Stimulated activated CD4-positive, alpha-beta T cell treated with anti-CD3 and anti-CD28 coated beads, TNF-alpha, amount 100 ng/mL, for 1 hour (primary cell): ENCODE results near the gene KLHL40.

Source experiments
- DNase-seq, 3 donors: peaks; one replicate each; pipeline ENCODE4 v3.0.0-alpha.2; 2020; ENCODE audit warnings: low read depth in 3 of 3, low spot score in 1 of 3

Gene KLHL40

DNA sequence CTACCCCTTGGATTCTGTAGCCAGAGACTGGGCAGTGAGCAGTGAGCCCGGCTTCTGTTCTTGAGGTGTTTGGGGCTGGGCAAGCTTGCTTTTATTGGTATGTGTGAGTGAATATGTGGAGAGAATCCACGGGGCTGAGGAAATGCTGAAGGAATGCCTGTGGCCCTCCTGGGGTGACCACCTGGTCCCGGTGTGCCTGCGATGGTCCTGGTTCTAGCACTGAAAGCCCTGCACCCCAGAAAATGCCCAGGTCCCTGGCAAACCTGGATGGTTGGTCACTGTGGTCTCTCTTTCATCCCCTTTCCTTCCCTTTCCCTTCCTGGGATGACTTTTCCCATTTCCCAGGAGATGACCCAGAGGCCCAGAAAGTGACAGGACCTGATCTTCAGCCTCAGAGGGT, 27.7 kb upstream of the KLHL40 start:
- no peak for DNase-seq

DNA sequence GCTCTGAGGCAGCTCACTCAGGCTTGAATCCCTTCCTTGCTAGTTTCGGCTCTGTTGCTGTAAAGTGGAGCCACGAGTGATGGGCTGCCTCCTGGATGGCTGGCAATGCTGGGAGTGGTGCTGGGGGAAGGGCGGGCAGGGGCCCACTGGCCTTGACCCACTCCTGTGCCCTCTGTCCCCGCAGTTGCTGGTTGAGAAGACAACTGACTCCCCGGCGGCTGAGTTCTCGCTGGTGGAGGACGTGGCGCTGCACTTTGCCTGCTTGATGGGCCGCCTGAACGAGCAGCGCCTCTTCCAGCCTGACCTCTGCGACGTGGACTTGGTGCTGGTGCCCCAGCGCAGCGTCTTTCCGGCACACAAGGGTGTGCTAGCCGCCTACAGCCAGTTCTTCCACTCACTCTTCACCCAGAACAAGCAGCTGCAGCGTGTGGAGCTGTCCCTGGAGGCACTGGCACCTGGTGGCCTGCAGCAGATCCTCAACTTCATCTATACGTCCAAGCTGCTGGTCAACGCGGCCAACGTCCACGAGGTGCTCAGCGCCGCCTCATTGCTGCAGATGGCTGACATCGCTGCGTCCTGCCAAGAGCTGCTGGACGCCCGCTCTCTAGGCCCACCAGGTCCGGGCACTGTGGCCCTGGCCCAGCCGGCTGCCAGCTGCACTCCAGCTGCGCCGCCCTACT, 27.1 kb upstream of the KLHL40 start:
- DNase-seq: no peak

DNA sequence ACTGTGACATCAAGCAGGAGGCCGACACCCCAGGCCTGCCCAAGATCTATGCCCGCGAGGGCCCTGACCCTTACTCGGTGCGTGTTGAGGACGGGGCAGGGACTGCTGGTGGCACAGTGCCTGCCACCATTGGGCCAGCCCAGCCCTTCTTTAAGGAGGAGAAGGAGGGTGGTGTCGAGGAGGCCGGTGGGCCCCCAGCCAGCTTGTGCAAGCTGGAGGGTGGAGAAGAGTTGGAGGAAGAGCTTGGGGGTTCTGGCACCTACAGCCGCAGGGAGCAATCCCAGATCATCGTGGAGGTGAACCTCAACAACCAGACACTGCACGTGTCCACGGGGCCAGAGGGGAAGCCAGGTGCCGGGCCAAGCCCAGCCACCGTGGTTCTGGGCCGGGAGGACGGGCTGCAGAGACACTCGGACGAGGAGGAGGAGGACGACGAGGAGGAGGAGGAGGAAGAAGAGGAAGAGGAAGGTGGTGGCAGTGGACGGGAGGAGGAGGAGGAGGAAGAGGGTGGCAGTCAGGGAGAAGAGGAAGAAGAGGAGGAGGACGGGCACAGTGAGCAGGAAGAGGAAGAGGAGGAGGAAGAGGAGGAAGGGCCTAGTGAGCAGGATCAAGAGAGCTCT, 26.5 kb upstream of the KLHL40 start:
- DNase-seq: no peak

DNA sequence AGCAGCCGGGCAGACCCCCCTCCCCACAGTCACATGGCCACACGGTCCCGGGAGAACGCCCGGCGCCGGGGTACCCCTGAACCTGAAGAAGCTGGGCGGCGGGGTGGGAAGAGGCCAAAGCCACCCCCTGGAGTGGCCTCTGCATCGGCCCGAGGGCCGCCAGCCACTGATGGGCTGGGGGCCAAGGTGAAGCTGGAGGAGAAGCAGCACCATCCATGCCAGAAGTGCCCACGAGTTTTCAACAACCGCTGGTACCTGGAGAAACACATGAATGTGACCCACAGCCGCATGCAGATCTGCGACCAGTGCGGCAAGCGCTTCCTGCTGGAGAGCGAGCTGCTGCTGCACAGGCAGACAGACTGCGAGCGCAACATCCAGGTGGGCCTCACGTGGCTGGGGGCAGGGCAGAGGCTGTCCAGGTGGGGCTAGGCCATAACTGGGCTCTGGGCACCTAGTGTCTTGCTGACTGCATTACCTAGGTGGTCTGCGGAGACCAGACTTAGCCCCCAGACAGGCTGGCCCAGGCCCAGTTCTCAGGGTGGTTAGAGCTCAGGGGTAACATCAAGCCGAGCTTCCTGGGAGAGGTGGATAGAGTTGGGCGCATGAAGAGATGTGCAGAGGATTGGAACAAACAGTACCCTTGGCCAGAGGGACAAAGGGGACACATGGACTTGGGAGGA, 25.7 kb upstream of the KLHL40 start:
- no peak for DNase-seq

DNA sequence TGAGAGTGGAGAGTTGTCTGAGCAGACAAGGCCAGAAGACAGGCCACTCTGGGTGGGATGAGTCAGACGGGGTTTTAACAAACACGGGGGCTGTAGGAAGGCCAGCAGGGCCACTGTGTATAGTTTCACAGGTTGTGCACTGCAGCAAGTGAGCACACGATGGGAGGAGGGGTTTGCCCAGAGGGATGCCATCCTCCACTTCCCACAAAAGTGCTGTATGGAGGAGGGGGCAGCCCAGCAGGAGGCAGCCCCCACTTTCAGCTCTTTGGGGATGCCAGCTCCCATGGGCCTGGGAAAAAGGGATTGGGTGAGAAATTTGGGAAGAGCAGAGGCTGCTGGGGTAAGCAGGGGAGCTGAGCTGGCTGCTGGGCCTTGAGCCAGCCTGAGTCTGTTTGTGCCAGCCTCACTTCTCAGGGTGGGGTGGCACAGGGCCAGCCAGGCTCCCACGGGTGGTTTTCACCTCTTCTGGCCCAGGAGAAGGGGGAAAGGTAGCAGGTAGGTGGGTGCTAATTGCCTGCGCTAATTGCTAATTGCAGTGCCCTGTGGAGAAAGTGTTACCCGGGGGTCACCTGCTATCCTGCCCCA, 25.1 kb upstream of the KLHL40 start:
- DNase-seq: no peak

DNA sequence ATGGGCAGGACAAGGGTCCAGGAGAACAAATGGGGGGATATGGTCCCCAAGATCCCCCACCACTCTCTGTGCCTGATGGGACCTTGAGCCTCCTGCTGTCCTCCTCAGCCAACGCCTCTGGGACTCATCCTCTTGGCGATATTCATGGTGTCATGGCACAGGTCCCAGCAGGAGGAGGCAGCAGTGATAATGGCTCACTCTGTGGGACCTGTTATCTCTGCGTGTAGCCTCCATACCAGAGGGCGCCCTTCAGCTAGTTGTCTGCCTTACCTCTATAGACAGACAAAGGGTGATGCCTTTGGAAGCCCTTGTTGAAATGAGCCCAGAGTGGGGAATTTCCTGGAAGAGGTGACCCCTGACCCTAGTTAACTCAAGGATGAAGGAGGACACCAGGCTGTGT, 24.4 kb upstream of the KLHL40 start:
- no peak for DNase-seq

DNA sequence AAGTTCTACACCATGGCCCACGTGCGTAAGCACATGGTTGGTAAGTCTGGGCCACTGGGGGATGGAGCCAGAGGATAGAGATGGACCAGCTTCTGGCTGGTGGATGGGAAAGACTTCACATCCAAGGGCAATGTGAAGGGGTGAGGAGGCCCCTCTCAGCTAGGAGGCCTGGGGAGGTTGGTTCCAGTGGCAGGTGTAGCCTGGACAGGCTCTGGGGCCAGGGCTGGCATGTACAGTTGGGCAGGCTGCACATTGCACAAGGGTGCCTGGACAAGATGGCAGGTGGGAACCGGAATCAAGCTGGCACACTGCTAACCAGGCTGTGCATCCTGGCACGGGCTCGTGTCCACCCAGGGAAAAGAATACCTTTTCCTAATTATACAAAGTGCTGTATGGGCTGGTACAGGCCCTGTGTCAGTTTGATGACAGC, 23.7 kb upstream of the KLHL40 start:
- no peak for DNase-seq

DNA sequence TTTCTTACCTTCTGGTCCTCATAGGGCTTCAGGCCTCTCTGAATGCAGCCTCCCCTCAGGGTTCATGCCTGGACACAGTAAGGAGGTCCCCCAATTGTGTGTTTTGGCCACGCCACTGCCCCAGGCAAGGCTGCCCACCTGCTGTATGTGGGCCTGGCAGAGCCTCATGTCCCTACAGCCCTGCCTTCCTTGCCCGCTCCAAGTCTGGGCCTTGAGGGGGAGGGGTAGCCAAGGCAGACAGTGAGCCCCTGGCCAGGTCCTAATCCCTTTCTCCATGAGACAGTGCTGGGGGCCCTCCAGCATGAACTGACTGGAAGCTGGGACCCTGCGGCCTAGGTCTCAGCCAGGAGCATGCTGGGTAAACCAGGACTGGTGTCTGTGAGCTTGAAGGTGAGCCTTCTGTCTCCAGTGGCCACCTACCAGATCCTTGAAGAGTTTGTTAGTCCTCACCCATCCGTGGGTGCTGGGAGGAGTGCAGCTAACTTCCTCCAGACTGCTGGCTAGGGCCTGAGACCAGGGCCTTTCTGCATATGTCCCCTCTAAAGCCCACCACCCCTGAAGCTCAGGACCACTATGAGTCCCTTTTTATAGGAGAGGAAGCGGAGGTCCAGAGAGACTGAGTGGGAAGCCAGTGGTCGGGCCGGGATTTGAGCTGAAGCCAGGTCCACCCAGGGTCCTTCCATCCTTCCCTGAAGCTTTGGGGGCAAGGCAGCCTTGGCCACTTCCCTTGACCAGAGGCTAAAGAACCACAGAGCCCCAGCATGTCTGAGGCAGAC, 23.1 kb upstream of the KLHL40 start:
- DNase-seq: no peak

DNA sequence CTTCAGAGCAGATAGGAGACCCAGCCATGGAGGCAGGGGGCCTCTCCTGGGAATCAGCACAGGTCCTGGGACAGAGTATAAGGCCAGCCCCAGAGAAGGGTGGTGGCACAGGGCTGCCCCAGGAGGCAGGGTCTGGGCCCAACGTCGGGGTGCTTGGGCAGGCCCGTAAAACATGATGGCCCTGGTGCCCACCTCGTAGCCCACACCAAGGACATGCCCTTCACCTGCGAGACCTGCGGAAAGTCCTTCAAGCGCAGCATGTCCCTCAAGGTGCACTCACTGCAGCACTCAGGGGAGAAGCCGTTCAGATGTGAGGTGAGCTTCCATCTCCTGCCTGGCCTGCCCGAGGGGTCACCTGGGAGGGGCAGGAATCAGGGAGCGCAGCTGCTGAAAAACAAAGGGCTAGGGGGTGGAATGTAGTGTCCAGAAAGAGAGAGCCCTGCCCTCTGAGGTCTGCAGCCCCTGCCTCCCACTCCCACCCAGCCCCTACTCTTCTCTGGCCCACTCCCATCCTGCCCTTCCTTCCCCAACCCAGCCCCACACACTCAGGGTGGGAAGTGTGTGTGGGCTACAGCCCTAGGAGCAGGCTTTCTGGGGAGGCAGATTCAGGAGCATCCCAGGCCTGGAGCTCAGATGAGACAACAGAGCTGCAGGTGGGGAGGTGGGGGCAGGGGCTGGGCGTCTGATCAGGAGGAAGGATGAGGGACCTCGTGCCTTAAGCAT, 22.4 kb upstream of the KLHL40 start:
- no peak for DNase-seq

DNA sequence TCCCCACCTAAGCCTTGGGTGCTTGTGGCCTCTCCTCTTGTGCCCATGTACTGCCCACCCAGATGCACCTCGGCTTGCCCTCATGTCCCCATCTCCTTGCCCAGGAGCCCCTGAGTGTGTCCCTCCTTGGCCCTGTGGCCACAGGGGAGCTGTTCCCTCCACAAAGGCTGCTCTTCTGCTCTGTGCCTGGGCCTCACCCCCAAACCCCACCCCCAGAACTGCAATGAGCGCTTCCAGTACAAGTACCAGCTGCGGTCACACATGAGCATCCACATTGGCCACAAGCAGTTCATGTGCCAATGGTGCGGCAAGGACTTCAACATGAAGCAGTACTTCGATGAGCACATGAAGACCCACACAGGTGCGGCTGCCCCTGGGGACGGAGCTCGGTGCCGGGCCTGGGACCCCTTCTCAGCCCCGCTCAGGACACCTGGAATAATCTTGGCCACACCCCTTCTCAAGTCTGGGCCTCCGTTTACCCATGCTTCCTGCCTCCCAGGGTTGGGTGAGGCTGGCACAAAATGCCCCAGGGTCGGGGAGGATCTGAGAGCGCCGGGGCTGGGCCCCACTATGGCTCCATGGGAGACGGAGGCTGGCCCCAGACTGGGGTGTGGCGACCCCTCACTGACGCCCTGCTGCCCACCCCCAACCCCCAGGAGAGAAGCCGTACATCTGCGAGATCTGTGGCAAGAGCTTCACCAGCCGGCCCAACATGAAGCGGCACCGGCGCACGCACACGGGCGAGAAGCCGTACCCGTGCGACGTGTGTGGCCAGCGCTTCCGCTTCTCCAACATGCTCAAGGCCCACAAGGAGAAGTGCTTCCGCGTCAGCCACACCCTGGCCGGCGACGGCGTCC, 21.5 kb upstream of the KLHL40 start:
- no peak for DNase-seq

DNA sequence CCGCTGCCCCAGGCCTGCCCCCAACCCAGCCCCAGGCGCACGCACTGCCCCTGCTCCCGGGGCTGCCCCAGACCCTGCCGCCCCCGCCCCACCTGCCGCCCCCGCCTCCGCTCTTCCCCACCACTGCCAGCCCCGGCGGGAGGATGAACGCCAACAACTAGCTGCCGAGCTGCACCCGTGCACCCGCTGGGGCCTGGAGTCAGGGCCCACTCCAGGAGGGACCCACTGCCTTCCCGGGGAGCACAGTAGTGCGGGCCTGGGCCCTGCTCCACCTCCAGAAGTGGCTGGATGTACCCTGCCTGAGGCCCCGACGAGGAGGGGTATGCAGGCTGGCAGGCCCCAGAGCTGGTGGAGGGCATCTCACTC, 20.9 kb upstream of the KLHL40 start:
- DNase-seq: no peak

DNA sequence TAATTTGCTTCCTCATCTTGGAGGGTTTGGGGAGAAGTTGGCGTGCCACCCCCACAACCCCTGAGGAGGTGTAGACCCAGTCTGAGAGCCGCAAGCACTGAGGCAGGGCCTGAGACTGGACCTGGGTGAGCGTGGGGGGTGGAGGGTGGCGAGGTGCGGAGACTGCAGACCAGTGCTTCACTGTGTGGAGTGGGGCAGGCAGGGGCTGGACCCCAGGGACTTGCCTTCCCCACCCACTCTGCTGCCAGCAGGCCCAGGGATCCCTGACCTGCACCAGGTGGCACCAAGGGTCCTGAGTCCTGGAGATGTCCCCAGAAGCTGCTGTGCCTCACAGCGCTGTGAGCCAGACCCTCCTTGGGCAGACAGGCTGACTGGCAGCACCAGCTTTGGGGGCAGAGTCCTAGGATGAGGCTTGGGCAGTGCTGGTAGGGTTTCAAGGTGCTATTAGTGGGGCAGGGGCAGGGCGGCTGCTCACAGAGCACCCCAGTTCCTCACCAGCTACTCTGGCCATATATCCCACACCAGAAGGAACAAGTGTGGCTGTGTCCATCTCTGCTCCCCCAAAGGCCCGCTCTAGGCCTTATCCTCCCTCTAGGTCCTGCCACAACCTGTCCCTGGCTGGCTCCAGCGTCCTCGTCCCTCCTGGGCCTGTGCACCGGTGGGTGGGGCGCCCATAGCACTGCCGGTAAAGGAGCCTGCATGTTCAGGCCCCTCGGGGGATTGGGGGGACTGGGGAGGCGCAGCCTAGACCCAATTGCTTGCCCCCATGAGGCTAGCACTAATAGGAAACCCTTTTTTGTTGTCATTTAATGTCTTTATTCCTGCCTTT, 20.1 kb upstream of the KLHL40 start:
- DNase-seq: no peak

DNA sequence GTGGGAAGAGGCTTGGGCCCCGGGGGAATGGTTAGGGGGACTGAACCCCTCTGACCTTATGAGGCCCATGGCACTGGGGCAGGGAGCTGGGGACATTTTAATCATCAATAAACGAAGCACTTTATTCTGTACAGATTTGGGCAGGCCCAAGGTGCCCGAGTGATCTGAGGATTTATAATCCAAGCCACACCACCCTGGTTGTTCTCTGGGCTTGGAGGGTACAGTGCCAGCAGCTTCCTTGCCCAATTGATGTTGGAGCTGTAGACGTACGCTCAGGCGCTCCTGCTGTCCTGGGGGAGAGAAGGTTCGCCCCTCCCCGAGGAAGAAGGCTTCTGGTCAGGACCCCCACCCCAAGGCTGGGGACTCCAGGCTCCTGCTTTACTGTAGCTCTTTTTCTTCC, 19.3 kb upstream of the KLHL40 start:
- no peak for DNase-seq

DNA sequence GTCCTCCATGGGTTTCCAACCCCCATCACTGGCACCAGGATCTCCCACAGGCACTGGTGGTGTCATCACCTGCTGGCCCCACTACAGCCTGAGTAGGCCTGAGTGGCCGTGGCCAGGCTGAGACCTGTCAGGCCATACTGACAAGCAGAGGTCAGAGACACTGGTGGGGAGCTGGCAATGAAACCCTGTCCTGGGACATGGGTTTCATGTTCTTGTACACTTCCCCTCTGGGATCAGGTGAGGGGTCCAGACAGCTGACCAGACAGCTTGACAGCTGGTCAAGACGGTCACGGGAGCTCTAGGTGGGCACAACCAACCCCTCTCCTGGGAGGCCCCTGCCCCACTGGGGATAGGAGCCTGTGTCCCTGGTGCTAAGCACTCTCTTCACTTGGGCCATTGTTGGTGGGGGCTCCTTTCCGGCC, 18.7 kb upstream of the KLHL40 start:
- DNase-seq: no peak

DNA sequence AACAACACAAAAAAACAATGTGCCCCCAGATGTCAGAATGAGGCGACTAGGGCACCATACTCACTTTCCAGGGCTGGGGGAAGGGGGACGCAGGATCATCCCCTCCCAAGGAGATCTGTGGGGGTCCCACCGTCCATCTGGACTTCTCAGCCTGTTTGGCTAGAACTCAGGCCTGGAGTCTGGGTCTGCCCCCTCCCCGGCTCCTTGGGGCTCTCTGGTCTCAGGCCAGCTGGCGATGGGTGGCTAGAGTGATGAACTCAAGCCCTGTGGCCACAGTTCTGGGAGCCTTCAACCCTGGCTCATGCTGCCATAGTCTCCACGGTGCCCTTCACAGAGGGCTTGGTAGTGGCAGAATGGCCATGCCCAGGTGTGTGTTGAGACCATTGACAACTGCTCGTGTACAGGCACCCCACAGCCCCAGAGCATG, 18.2 kb upstream of the KLHL40 start:
- DNase-seq: no peak

DNA sequence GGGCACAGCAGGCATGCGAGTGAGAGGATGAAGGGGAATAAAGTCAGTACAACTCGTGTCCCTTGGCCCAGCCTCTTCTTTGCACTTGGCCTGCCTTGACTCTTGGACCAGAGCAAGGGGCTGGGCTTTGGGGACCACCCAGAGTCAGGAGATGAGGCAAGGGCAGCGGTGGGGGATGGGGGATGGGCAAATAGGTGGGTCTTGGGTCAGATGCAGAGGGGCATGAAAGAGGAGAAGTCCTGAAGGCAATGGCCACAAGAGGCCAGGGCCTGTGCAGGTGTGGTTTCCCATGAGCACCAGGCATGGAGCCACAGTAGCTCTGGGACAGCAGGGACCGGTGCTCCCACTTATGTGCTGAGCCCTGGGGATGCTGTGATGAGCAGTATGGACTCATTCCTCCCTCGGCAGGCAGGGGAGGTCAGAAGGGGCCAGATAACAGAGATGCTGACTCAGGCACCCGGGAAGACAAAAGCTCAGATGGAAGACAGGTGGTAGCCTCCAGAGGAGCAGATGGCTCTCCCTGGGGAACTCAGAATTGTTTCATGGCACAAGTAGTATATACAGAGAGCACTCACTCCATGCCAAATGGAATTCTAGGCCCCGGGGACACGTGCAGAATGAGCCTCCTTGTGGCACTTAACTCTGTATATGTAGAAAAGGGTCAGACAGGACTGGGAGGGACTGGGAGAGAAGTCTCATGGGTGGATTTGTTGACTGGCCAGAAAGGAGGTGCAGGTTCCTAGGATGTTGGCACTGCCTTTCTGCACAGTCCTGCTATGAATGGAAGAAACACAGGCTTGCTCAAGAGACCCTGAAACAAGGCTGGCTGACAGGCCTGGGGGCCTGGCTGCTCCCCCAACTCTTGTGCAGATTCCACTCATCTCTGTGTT, 17.6 kb upstream of the KLHL40 start:
- no peak for DNase-seq

DNA sequence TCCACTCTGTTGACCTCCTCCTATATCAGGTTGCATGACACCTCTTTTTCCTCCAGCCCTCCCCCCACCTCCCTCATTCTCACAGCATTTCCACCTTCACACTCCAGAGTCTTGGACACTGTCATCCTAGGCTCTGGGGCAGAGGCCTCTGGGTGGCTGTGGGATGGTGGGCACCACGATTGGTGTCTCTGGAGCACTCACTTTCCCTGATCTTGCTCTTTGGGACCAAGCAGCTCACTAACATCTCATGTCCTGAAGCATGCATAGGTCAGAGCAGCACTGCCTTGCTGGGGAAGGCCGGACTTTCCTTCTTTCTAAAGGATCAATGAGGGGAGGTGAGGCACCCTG, 16.9 kb upstream of the KLHL40 start:
- no peak for DNase-seq

DNA sequence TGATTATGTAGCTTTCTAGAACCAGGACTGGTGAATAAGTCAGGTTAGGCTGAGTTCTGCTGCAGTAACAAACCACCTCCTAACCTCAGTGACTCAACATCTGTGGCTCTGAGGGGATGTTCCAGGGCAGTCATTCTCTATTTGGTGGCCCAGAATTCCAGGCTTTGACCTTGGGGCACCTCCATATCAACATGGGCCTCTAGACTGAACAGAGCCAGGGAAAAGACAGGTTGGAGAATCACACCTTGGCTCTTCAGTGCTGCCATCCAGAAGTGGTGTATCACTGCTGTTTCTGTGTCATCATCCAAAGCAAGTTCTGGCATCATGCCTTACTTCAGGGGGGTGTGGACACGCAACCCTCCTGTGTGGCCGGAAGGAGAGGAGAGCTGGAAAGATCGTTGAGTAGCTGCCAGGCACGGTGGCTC, 16.5 kb upstream of the KLHL40 start:
- no peak for DNase-seq
